Right renal pelvis (tissue), 4 donors: ENCODE data around the gene LY6G5B. TPM values are rescaled to one million over a fixed set of nuclear protein-coding genes. Genes with fewer than 3 reads are reported as not detected.

Experiments used
- DNase-seq, 4 donors: peaks; one replicate each; pipeline ENCODE4 v3.0.0-alpha.2; 2013; ENCODE audit warnings: low read depth in 4 of 4, low spot score in 3 of 4, missing footprints in 1 of 4
- polyA plus RNA-seq, 4 donors: library from polyadenylated mRNA; unstranded; fragments of 120-200 nt; gene quantifications; one replicate each; pipeline ENCODE4 v1.2.1, GENCODE V29; 2013; ENCODE audit not compliant: insufficient read length in 4 of 4

LY6G5B gene
- 10 to 100 TPM; 14.0 to 21.3 (median 15.2) TPM for polyA plus RNA-seq

GRCh38 chr6:31669676-31670075 is at the start of gene LY6G5B:
LY6G5B (plus strand) TSS chr6:31669976; CDS start chr6:31670951, 975 bp downstream.
- no peak for DNase-seq

- DNase-seq: peak in 3 of 4 donors; percentile 44 to 97 (median 65)
These were observed 49.0 kb upstream of the LY6G5B start, which contains the start of gene PRRC2A for GRCh38 chr6:31620586-31621319. PRRC2A (plus strand) TSS chr6:31620715; CDS start chr6:31622790, 2,075 bp downstream.

- DNase-seq: no peak
These were observed 48.3 kb upstream of the LY6G5B start for GRCh38 chr6:31621320-31621939.

GRCh38 chr6:31621991-31622390 is 47.8 kb upstream of the LY6G5B start:
- no peak for DNase-seq

GRCh38 chr6:31622684-31623091 is 47.1 kb upstream of the LY6G5B start:
- DNase-seq: no peak

GRCh38 chr6:31624070-31624469 is 45.7 kb upstream of the LY6G5B start:
- no peak for DNase-seq

- DNase-seq: no peak
These were observed 42.8 kb upstream of the LY6G5B start for GRCh38 chr6:31626952-31627351.

- DNase-seq: no peak
These were observed 42.0 kb upstream of the LY6G5B start for GRCh38 chr6:31627690-31628287.

GRCh38 chr6:31629014-31629413 is 40.8 kb upstream of the LY6G5B start:
- no peak for DNase-seq

GRCh38 chr6:31630177-31630934 is 39.4 kb upstream of the LY6G5B start:
- no peak for DNase-seq

- DNase-seq: no peak
These were observed 38.6 kb upstream of the LY6G5B start for GRCh38 chr6:31631209-31631608.

GRCh38 chr6:31631681-31632278 is 38.0 kb upstream of the LY6G5B start:
- no peak for DNase-seq

GRCh38 chr6:31632279-31632946 is 37.4 kb upstream of the LY6G5B start:
- DNase-seq: no peak

GRCh38 chr6:31633447-31633846 is 36.3 kb upstream of the LY6G5B start:
- no peak for DNase-seq

- no peak for DNase-seq
These were observed 35.6 kb upstream of the LY6G5B start for GRCh38 chr6:31634131-31634530.

GRCh38 chr6:31634969-31635575 is 34.7 kb upstream of the LY6G5B start:
- DNase-seq: no peak

- DNase-seq: no peak
These were observed 32.8 kb upstream of the LY6G5B start for GRCh38 chr6:31636698-31637596.

GRCh38 chr6:31639043-31639442 is 30.7 kb upstream of the LY6G5B start:
- DNase-seq: no peak
